Measurements from ENCODE around the gene OR8S1. TPM values are rescaled to one million over a fixed set of nuclear protein-coding genes. Genes with fewer than 3 reads are reported as not detected.
"Not testable (repeated sequence)": the region's sequence is repeated elsewhere in the genome, so short reads cannot be mapped to it uniquely, and the experiment has no call there.

Gene OR8S1
- total RNA-seq, 1 experiment from 2014 or later, result not detected

DNA sequence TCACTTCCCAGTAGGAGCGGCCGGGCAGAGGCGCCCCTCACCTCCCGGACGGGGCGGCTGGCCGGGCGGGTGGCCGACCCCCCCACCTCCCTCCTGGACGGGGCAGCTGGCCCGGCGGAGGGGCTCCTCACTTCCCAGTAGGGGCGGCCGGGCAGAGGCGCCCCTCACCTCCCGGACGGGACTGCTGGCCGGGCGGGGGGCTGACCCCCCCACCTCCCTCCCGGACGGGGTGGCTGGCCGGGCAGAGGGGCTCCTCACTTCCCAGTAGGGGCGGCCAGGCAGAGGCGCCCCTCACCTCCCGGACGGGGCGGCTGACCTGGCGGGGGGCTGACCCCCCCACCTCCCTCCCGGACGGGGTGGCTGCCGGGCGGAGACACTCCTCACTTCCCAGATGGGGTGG is 25.2 kb upstream of the OR8S1 start:
- H2BK15ac ChIP-seq (ENCODE audit: low read depth, low read length); H3K27ac ChIP-seq (ENCODE audit: insufficient read length, low read depth, low read length); H3K9ac ChIP-seq (ENCODE audit: extremely low read depth, insufficient read length, low read length); H3K14ac ChIP-seq (ENCODE audit: insufficient read depth, low read length); H3T11ph ChIP-seq (ENCODE audit: low read length); H4K20me1 ChIP-seq (ENCODE audit: control insufficient read depth, insufficient read depth, insufficient read length); H4K91ac ChIP-seq (ENCODE audit: insufficient read length, low read depth, low read length); H4K5ac ChIP-seq (ENCODE audit: insufficient read length, low read depth, low read length); H3K4me2 ChIP-seq (ENCODE audit: insufficient read depth, insufficient read length, low read length); H2BK120ac ChIP-seq (ENCODE audit: low read depth, low read length, poor library complexity, severe bottlenecking); DNase-seq; H3K79me1 ChIP-seq (ENCODE audit: insufficient read depth, low read depth, low read length, poor library complexity, severe bottlenecking); H3K18ac ChIP-seq (ENCODE audit: insufficient read length, low read depth, low read length); H2BK20ac ChIP-seq (ENCODE audit: low read depth, low read length, poor library complexity, severe bottlenecking); H3K4me1 ChIP-seq (ENCODE audit: insufficient read depth, low read length); H3K23ac ChIP-seq (ENCODE audit: insufficient read length, low read depth, low read length); H3K79me2 ChIP-seq (ENCODE audit: insufficient read depth, low read length); H3K23me2 ChIP-seq (ENCODE audit: insufficient read length, low read depth, low read length, poor library complexity, severe bottlenecking); H4K8ac ChIP-seq (replicated peaks; ENCODE audit: insufficient read length, low read depth, low read length); H3K4ac ChIP-seq (ENCODE audit: low read depth, low read length); H3K4me3 Mint-ChIP-seq; H3K27me3 ChIP-seq (ENCODE audit: insufficient read depth, low read length); H3K27me3 Mint-ChIP-seq (ENCODE audit: low read depth); H2BK12ac ChIP-seq (ENCODE audit: insufficient read length, low read depth, low read length); H2BK5ac ChIP-seq (ENCODE audit: insufficient read length, low read length); H3K36me3 Mint-ChIP-seq (ENCODE audit: insufficient read depth in 1 of 3, low read depth in 3 of 3); H3K56ac ChIP-seq (ENCODE audit: insufficient read length, low read depth, low read length); H3K27ac Mint-ChIP-seq; H2AK5ac ChIP-seq (ENCODE audit: insufficient read length, low read length); H3K9me3 ChIP-seq (ENCODE audit: control insufficient read depth, low read depth, low read length); H3K4me1 Mint-ChIP-seq; H2AFZ ChIP-seq (ENCODE audit: low read length): not testable (repeated sequence)
- H3K9me3 Mint-ChIP-seq, result peaks cover 28 to 83% of the 10 kb centered on the region in 2 experiments
- WGBS (ENCODE audit: extremely low coverage, insufficient read length, low lambda C conversion rate), result no CpG with 5 or more reads among the region's 32 CpGs

GRCh38 chr12:48506836-48507235 is 18.6 kb upstream of the OR8S1 start:
- not testable (repeated sequence) for H3K9me3 ChIP-seq (ENCODE audit: control insufficient read depth, low read depth, low read length); H3K79me2 ChIP-seq (ENCODE audit: insufficient read depth, low read length); H3K23me2 ChIP-seq (ENCODE audit: insufficient read length, low read depth, low read length, poor library complexity, severe bottlenecking); H4K8ac ChIP-seq (replicated peaks; ENCODE audit: insufficient read length, low read depth, low read length); H4K5ac ChIP-seq (ENCODE audit: insufficient read length, low read depth, low read length); H4K20me1 ChIP-seq (ENCODE audit: control insufficient read depth, insufficient read depth, insufficient read length); H3K56ac ChIP-seq (ENCODE audit: insufficient read length, low read depth, low read length); H3K27me3 ChIP-seq (ENCODE audit: insufficient read depth, low read length); H3K14ac ChIP-seq (ENCODE audit: insufficient read depth, low read length); H2BK120ac ChIP-seq (ENCODE audit: low read depth, low read length, poor library complexity, severe bottlenecking); H3K4me3 Mint-ChIP-seq; H3K79me1 ChIP-seq (ENCODE audit: insufficient read depth, low read depth, low read length, poor library complexity, severe bottlenecking); DNase-seq; H3K36me3 Mint-ChIP-seq (ENCODE audit: insufficient read depth in 1 of 3, low read depth in 3 of 3); H3K4me1 ChIP-seq (ENCODE audit: insufficient read depth, low read length); H2BK12ac ChIP-seq (ENCODE audit: insufficient read length, low read depth, low read length); H3K18ac ChIP-seq (ENCODE audit: insufficient read length, low read depth, low read length); H3K4ac ChIP-seq (ENCODE audit: low read depth, low read length); H4K91ac ChIP-seq (ENCODE audit: insufficient read length, low read depth, low read length); H2AK5ac ChIP-seq (ENCODE audit: insufficient read length, low read length); H3K4me2 ChIP-seq (ENCODE audit: insufficient read depth, insufficient read length, low read length); H3K27ac ChIP-seq (ENCODE audit: insufficient read length, low read depth, low read length); H2BK15ac ChIP-seq (ENCODE audit: low read depth, low read length); H3K27me3 Mint-ChIP-seq (ENCODE audit: low read depth); H2BK20ac ChIP-seq (ENCODE audit: low read depth, low read length, poor library complexity, severe bottlenecking); H3K4me1 Mint-ChIP-seq; H2BK5ac ChIP-seq (ENCODE audit: insufficient read length, low read length); H3K9ac ChIP-seq (ENCODE audit: extremely low read depth, insufficient read length, low read length); H3K23ac ChIP-seq (ENCODE audit: insufficient read length, low read depth, low read length); H2AFZ ChIP-seq (ENCODE audit: low read length); H3T11ph ChIP-seq (ENCODE audit: low read length)
- no CpG with 5 or more reads among the region's 2 CpGs for WGBS (ENCODE audit: extremely low coverage, insufficient read length, low lambda C conversion rate)
- 0 out of 7 replicates have a peak overlapping the region, but pooled peaks of 1 of the 3 experiments have one; percentile 29 for H3K27ac Mint-ChIP-seq
- H3K9me3 Mint-ChIP-seq, result peaks cover 44 to 82% of the 10 kb centered on the region in 2 experiments
